ENCODE data around the gene THSD4.
A peak's percentile ranks its signal among the peaks of the same experiment; 100 is the strongest.

THSD4 gene

DNA sequence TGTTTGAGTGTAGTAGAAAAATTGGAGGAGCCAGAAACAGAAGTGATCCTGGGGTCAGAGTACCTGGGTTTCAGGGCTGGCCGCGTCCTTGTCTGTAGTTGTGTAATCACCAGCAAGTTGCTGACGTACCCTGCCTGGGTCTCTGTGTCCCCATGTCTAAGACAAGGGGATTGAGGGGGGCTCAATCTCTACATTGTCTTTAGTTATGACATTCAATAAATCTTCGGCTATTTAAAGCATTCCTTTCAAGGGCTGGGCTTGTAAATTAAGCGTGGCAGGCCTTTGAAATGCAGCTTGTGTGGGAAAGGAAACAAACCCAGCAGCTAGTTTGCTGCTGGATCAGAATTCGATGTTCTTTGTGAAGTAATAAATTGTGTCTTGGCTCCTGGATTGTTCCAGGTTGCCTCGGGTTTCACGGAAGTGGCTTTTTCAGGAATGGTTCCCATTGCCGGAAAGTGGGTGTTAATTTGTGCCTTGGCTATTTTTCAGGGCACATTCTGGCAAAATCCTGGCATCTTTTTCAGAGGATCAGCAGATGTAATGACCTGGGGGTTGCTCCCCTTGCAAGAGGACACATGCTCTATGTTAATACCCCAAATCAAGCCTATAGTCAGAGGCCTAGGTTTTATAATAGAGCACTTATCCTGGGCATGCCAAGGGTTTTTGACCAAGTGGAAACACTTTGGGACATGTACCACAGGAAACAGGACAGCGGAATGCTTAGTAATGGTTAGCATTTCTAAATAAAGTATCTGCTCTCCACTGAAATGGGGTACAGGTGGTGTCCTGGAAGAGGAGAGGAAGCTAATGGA lies 400.3 kb downstream of the THSD4 start:
- DNase-seq = no peak

DNA sequence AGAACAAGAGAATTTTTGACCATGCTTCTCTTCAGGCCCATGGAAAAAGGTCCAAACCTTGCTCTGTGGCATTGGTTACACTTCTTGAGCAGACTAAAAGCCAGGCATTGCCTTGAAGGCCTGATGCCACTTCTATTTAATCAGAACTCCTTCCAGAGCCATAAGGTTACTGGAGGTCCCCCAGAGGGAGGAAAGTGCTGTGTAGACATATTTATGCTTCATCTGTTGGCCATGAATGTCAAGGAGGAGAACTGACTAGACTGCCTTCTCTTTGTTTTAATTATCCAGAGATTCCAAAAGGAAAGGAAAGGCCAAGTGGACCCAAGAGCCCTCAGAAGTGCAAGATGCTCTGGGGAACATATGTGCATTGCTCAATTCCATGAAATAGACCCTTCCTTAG lies 402.5 kb downstream of the THSD4 start:
- DNase-seq = no peak

DNA sequence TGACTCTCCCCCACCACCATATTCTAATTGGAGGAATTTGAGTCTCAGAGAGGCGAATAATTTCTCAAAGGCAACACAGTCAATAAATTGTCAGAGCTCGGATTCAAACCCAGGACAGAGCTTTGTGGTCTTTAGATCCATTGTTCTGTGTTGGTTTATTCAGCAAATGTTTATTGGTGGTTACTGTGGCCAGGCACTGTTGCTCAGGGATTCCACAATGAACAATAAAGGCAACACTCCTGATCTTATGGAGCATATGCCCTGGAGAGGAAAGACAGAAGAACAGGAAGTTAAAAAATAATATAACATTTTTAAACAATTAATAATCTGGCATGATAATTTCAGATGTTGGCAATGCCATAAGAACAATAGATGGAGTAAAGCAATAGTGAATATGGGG lies 403.4 kb downstream of the THSD4 start:
- DNase-seq = no peak

DNA sequence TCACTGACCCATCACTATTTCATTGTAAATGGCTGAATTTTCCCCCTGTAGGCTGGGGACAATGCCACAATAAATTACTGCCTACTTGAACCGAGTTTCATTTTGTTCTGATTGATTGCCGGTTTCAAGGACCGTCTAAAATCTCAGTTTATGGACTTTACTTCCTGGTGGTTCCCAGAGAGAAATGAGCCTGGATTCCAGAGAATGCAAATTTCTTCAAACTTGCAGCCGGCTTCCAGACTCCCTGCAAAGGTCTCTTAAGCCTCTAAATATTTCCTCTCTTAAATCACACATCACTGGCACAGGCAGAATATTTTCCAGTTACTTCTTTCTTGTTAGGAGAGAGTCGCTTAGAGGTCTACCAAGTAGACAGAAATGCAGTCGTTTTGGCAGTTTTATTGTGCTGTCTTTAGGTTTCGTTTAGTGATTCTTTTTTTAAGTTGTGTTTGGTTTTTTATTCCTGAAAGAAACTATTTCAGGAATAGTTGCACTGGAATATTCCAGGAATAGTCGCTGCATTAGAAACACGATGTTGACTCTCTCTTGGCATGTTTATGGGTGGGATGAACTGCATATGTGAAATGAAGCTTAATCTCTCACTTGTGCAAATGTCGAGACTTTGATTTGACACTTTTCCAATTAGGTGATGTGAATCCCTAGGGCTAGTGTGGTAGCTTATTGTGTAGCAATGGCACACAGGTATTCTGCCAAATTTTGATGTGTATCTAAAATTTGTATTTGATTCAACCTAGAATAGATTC lies 411.0 kb downstream of the THSD4 start:
- peak; percentile 45 for DNase-seq

DNA sequence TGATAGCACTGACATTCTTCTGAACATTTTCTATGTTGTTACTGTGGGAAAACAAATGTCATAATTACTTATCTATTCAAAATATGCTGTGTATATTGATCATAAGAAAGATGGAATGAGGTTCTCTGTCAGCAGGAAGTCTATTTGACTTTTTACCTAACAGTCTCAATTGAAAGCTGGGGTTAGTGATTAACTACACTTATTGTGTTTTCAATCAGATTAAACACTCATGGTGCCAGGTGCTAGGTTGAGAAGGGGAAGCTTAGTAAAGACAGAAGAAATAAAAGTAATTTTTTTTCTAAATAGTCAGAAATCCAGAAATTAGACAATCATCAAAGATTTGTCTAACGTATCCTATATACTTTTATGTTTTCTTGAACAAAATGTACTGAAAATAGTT lies 414.1 kb downstream of the THSD4 start:
- DNase-seq = no peak

DNA sequence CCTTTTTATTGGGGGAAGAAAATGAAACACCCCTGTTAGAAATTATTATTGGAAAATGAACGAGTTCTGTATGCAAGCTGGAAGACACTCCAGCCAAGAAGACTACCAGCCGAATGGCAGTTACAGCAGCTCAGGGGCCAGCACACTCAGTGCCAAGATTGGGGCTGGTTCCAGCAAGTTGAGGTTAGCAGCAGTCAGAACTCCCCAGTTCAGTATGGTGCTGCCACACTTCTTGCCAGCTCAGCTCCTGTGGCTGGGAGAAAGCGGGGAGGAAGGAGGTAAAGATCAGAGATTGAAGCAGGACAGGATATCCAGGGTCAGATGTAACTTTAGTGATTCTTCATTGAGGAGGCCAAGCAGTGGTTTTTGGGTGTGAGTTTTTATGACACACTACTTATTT lies 414.8 kb downstream of the THSD4 start:
- DNase-seq = no peak

DNA sequence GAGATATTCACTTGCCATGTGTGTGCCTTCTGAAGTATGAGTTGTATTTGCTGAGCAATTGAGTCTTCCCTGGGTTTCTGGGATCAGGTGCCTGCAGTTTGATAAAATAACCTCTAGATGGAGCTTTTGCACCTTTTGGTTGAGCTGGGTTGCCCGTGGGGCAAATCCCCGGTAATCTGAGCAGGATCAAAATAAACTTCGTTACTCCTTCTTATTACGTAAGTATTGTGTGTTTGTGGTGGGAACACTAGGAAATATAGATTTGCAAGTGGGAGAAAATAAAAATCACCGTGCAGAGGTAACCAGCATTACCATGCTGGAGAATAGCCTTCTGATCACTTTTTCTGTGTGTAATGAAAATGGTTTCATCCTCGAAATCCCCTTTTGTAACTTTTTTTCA lies 417.7 kb downstream of the THSD4 start:
- peak; percentile 62 for DNase-seq

DNA sequence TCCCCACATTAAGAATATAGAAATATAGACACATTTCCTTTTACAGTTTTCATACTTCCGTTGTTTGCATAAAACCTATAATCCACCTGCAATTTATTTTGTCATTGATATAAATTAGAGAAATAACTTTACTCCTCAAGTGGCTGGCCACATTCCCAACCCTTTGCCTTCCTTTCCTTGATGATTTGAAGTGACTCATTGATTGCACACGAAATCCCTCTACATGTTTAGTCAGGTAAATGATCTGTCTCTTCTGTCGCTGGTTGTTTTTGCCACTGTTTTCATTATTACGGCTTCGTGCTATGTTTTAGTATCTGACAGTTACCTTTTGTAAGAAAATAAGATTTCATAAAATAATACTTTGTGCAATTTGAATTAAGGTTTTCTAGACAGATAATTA lies 422.9 kb downstream of the THSD4 start:
- no peak for DNase-seq

DNA sequence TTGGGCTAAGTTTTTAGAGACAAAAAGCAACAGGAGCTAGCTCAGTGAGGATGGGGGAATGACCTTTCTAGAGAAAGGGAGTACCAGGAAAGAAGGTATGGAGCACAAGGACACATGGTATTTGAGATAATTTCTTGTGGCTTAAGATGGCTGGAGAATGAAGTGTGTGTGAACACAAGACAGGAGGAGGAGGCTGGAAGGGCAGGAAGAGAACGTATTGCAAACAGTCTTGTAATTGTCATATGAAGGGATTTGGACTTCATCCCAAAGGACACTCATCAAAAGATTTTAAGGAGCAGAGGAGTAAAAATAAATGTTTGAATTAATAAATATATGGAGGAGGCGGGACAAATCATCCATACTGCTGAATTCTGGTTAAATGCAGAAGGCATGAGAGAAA lies 426.5 kb downstream of the THSD4 start:
- no peak for DNase-seq

DNA sequence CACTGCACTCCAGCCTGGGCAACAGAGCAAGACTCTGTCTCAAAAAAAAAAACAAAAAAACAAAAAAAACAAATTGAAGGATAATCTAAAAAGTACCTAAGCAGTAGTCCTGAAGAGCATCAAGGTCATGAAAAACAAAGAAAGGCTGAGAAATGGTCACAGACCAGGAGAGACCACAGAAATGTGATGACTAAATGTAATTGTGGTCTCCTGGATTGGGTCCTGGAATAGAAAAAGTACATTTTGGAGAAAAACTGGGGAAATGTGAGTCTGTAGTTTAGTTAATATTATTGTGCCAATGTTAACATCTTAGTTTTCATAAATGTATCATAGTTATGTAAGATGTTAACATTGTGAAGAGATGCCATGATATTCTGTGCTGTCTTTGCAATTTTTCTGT lies 427.6 kb downstream of the THSD4 start:
- no peak for DNase-seq

DNA sequence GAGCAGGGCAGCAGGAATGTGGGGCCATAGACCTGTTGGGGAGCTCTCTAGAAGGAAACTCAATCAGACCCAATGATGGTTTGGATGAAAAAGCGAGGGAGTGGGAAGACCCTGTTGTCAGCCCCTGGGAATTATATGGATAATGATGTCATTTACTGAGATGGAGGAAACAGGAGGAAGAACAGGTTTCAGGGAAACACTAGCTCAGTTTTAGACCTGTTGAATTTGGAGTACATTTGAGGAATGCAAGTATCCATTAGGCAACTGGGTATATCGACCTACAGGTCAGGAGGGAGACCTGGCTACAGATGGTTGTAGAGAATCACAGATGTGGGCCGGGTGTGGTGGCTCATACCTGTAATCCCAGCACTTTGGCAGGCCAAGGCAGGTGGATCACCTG lies 428.1 kb downstream of the THSD4 start:
- no peak for DNase-seq

DNA sequence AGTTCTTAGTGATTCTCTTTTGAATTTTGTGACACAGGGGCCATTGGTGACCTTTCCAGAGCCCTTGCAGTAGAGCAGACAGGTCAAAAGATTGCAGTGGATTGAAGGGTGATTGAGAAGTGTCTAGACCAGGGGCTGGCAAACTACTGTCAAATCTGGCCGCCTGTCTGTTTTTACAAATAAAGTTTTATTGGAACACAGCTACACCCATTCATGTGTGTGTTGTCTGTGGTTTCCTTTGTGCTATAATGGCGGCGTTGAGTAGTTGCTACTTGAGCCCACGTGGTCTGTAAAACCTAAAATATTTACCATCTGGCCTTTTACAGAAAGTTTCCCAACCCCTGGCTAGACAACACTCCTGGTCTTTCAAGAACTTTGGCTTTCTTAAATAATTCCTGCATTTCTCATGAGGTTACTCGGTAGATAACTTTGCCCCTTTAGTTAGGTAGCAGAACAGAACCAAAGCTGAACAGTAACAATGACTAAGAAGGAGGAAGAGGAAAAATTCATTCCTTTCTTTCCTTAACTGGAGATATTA lies 430.0 kb downstream of the THSD4 start:
- no peak for DNase-seq

DNA sequence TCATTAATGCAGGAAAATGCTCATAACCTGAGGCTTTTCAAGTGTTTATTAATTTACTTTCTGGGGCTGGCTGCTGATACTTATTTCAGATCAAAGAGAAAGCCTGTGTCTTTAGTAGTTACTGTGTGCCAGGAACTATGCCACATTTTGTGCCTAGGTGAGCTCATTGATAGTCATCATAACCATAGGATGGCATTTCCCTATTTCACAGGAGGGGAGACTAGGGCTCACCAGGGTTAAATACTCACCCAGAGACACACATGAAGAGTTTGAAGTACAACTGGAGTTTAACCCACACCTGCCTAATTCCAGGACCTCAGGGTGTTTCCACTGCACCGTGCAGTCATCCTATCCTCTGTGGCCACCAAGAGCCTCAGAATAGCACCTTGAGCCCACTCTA lies 430.7 kb downstream of the THSD4 start:
- no peak for DNase-seq

DNA sequence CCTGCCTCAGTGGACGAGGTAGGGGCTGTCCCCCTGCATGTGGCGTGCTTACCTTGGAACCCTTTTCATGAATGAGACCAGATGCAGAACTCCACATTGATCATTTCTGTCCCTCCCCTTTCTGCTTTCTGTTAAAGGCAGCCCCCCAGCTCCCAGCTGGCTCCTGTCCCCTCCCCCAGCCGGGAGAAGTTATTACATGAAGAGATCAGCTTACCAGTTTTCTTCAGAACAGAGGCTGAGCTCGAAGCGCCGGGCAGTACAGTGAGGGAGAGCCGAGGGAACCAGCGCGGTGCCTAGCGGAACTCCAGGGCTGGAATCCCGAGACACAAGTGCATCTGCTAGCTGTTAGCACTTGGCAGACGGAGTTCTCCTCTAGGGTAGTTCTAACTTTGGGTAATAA lies 431.7 kb downstream of the THSD4 start:
- no peak for DNase-seq

DNA sequence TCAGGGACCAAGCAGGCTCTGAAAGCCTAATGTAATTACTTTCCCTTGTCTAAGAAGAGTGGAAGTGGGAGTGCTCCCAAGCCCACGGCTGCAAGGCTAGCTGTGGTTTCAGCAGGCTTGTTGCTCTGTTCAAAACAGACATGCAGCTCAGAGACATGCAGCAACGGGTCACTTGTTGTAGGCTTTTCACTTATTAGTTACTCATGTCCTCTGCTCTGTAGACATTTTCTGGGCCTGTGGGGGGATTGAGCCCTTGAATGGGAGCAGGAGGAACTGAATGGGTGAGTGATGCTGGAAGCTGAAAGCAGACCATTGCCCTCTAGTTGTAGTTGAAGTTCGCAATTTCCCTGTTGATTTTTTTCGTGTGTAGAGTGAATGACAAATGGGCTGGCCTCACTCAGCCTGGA lies 433.1 kb downstream of the THSD4 start:
- DNase-seq = no peak

DNA sequence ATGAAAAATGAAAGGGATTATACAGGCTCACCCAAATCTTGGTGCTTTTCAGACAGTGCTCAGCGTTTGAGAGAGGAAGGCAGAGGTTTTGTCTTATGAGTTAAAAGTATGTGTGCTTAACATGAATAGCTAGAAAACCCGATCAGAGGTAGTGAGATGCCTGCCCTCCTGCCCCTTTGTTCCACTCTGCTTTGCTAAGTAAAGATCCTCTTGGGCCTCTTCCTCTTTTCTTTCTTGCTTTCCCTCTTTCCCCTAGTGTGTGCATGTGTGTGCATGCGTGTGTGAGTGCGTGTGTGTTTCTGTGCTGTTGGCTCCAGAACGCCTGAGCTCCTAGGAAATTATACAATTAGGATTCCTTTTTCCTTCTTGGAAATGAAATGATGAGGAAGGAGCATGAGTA lies 433.8 kb downstream of the THSD4 start:
- no peak for DNase-seq

DNA sequence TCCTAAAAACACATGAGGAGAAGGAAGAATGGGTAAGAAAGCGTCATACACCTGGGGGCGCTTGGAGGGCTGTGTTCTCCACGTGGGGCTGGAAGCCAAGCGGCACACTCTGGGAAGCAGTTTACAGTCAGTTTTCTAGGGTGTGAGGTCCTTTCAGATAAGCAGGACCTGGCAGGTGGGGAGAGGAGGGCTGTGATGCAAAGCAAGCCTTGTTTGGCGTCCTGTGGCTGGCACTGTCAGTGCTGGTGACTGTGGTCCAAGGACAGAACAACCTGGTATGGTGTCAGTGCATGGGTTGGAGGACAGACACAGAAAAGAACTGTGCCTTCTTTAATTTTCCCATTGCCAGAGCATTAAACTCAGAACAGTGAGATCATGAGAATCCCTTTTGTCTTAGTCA lies 434.4 kb downstream of the THSD4 start:
- no peak for DNase-seq

DNA sequence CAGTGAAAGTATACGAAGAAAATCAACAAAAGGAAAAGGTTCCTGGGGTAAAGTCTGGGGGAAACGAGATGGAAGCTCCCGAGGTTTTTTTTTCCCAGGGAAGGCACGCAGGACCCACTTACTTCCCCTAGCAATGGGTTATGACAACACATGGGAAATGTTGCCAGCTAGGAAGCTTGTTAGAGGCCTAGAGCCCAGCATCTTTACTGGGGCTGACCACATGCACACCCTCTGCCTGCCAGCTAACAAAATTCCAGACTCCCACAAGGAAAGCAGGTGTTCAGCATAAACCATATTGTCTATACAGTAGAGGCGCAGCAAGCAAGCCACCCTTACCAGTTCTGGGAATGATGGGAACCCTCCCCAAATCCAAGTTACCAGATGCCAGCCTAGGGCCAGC lies 436.3 kb downstream of the THSD4 start:
- DNase-seq = no peak

DNA sequence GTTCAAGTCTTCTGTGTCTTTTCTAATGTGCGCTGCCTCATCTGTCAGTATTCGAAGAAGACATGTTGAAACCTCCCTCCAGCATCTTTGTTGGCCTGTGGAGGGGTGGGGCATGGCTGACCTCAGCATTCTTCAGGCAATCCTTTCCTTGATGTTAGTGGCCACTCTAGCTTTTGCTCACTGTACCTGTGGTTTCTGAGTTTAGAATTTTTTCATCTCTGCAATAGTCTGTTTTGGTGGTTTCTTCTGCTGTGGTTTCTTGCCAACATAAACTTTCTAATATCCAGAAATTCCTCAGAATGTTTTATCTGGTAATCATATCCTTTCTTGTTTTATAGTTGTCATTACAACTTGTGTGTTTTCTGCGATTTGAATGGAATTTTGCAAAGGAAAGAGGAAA lies 443.8 kb downstream of the THSD4 start:
- DNase-seq = peak; percentile 87

DNA sequence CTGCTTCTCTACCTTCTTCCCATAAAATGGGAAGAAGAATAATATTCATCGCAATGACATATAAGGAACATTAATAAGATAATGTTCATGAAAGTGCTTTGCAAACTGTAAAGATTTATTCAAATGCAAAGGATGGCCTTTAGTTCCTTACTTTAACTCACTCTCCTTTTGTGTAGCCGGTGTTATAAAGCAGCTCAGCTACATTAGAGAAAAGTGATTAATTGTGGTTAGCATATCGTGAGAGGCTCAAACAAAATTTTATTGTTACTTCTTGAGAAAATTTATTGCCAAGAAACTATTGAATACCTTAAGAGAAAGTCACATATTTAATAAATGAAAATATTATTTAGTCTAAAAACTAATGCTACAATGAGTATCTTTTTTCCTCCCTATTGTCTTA lies 444.3 kb downstream of the THSD4 start:
- peak; percentile 41 for DNase-seq

DNA sequence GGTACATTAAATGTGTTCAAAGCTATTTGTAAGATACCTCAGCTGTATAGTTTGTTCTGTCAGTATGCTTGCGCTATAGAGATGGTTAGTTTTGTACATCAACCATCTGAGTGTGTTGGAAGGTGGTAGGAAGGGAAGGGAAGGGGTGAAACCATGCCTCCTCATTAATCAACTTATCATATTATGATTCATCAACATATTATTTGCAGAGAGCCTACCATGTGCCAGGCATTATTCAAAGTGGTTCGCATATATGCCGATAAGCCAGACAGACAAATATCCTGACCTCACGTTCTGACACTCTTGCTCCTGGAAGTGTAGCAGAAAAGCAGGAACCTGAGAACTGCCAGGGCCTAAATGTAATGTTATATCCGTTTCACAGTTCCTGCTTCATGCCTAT lies 447.0 kb downstream of the THSD4 start:
- DNase-seq = peak; percentile 56

DNA sequence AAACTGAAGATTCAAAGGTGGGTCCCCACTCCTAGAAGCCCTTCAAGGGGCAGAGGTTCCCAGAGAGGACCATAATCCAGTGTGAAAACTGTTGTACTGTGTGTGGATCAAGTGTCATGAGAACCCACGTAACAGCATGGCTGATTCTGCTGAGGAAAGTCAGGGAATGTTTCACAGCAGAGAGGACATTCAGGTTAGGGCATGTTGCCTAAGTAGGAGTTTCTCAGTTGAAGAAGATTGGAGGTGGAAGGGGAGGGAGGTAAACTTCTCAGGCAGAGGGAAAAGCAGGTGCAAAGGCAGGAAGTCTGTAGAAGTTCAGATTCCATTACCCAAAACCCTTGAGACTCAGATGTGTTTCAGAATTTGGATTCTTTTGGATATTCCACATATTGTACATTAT lies 448.9 kb downstream of the THSD4 start:
- DNase-seq = no peak

DNA sequence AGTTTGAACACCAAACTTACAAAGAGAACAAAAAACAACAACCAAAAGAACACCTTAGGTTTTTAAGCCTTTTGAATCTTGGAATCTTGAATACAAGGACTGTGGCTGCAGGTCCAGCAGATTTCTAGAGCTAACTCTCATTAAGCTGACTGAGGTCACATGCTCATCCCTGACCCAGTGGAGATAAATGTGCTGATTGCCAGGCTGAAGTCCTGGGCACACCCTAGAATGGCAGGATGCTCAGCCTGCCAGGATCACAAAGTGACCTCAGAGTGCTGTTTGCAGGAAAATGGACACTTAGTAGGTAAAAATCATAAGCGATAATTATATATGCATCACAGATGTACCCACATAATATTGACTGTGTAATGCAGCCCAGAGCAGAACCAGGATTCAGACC lies 449.7 kb downstream of the THSD4 start:
- no peak for DNase-seq

DNA sequence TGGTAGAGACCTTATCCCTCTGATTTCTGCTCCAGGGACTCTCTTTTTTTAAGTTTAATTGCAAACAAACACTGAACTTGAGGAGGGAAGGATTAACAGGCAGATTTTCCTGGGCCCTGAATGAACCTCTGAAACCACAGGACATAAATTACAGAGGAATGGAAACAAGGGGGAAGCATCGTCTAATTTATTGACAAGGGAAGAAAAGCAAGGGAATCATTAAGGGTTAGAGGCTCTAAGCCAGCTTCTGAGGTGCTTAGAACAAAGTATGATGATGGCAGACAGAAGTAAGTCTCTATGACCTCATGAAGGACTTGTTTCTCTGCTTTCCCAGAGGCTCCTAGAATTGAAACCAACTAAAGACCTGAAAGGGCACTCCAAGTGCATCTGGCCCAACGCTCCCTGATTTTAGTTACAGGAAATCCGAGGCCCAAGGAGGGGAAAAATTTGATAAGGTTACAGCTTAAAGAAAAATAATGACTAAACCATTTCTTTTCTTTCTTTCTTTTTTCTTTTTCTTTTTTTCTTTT lies 450.4 kb downstream of the THSD4 start:
- no peak for DNase-seq

Measured in EL (cell line).